ENCODE measurements around the gene ADAM22. TPM values are rescaled to one million over a fixed set of nuclear protein-coding genes. Genes with fewer than 3 reads are reported as not detected.

The ADAM22 gene
- total RNA-seq, 1 experiment from 2014 or later, result 14.0 TPM

GRCh38 chr7:88216276-88216675 lies 282.2 kb downstream of the ADAM22 start:
- Histone ChIP-seq H3K9me3 (ENCODE audit: insufficient read depth, low read depth) (no peaks in the 10 kb centered on the region), H4K20me1 (ENCODE audit: insufficient read depth) (peaks cover 35% of the 10 kb centered on the region), H3K4me1 (replicated peaks; ENCODE audit: insufficient read depth) (peaks cover 29% of the 10 kb centered on the region), H3K27me3 (ENCODE audit: insufficient read depth, low read depth) (no peaks in the 10 kb centered on the region), H3K27ac (no peak overlapping the region), H3K36me3 (ENCODE audit: low read depth) (peaks cover 66% of the 10 kb centered on the region), H2AFZ (no peak overlapping the region), H3K9me2 (ENCODE audit: insufficient read depth) (no peaks in the 10 kb centered on the region), H3K4me2 (no peak overlapping the region), H3K79me2 (ENCODE audit: low read depth) (peaks cover 69% of the 10 kb centered on the region), H3K4me3 (no peak overlapping the region), H3F3A (ENCODE audit: insufficient read depth, low read depth) (peaks cover 13% of the 10 kb centered on the region)
- no peak for DNase-seq
- POLR2A ChIA-PET (ENCODE audit: unreplicated experiment), result no interaction called here
- intact Hi-C loops (cut with micrococcal nuclease; ENCODE audit: unreplicated experiment), result loop anchor here (10.0 kb wide), 1 partner anchor 281 kb away; the partner anchor contains the start of gene ADAM22
- BruUV-seq (replicated peaks), result no TSS peak
- CTCF ChIA-PET, result no interaction called here
- TF ChIP-seq EZH2 (IDR thresholded peaks at IDR 0.05; ENCODE audit: low read depth) (no peak), CTCF (conservative IDR thresholded peaks at IDR 0.05) (no peak)

- intact Hi-C loops (cut with micrococcal nuclease; ENCODE audit: unreplicated experiment), result loop anchor here (2.0 to 10.0 kb wide), 2 partner anchors 77 to 283 kb away; partner anchors contain the start of gene ADAM22
- Histone ChIP-seq H3K9me3 (ENCODE audit: insufficient read depth, low read depth) (no peaks in the 10 kb centered on the region), H3K4me3 (peak overlapping the region; percentile 77), H3K36me3 (ENCODE audit: low read depth) (peaks cover 50% of the 10 kb centered on the region), H2AFZ (no peak overlapping the region), H3F3A (ENCODE audit: insufficient read depth, low read depth) (peaks cover 16% of the 10 kb centered on the region), H3K27ac (no peak overlapping the region), H3K27me3 (ENCODE audit: insufficient read depth, low read depth) (no peaks in the 10 kb centered on the region), H3K79me2 (ENCODE audit: low read depth) (peaks cover 64% of the 10 kb centered on the region), H3K4me1 (replicated peaks; ENCODE audit: insufficient read depth) (peaks cover 32% of the 10 kb centered on the region), H3K4me2 (peak overlapping the region; percentile 96), H4K20me1 (ENCODE audit: insufficient read depth) (peaks cover 23% of the 10 kb centered on the region), H3K9me2 (ENCODE audit: insufficient read depth) (no peaks in the 10 kb centered on the region)
- ChIA-PET CTCF (no interaction called here), POLR2A (ENCODE audit: unreplicated experiment) (interaction anchor here (0.6 to 0.7 kb wide), 3 partner anchors 26 to 1122 kb away, joined by 3 to 9 read pairs (median 5); no protein-coding TSS in a partner anchor)
- TF ChIP-seq EZH2 (IDR thresholded peaks at IDR 0.05; ENCODE audit: low read depth), result no peak
- TF ChIP-seq CTCF (conservative IDR thresholded peaks at IDR 0.05), result no peak
- DNase-seq, result peak in 1 of 2 experiments; percentile 19
- no TSS peak for BruUV-seq (replicated peaks)
These were observed 283.8 kb downstream of the ADAM22 start for GRCh38 chr7:88217675-88218428.

- Histone ChIP-seq H3K79me2 (ENCODE audit: low read depth) (peaks cover 61% of the 10 kb centered on the region), H3K27me3 (ENCODE audit: insufficient read depth, low read depth) (no peaks in the 10 kb centered on the region), H3K4me2 (peak overlapping the region; percentile 96), H2AFZ (no peak overlapping the region), H3K9me3 (ENCODE audit: insufficient read depth, low read depth) (no peaks in the 10 kb centered on the region), H3K4me1 (replicated peaks; ENCODE audit: insufficient read depth) (peaks cover 32% of the 10 kb centered on the region), H3F3A (ENCODE audit: insufficient read depth, low read depth) (peaks cover 16% of the 10 kb centered on the region), H3K9me2 (ENCODE audit: insufficient read depth) (no peaks in the 10 kb centered on the region), H3K36me3 (ENCODE audit: low read depth) (peaks cover 45% of the 10 kb centered on the region), H3K4me3 (peak overlapping the region; percentile 77), H4K20me1 (ENCODE audit: insufficient read depth) (peaks cover 23% of the 10 kb centered on the region), H3K27ac (peak overlapping the region; percentile 97)
- no TSS peak for BruUV-seq (replicated peaks)
- ChIA-PET CTCF (no interaction called here), POLR2A (ENCODE audit: unreplicated experiment) (interaction anchor here (0.6 to 0.7 kb wide), 3 partner anchors 25 to 1121 kb away, joined by 3 to 9 read pairs (median 5); no protein-coding TSS in a partner anchor)
- TF ChIP-seq CTCF (conservative IDR thresholded peaks at IDR 0.05) (no peak), EZH2 (IDR thresholded peaks at IDR 0.05; ENCODE audit: low read depth) (no peak)
- DNase-seq, result no peak
- intact Hi-C loops (cut with micrococcal nuclease; ENCODE audit: unreplicated experiment), result loop anchor here (2.0 to 10.0 kb wide), 2 partner anchors 78 to 284 kb away; partner anchors contain the start of gene ADAM22
These were observed 284.3 kb downstream of the ADAM22 start for GRCh38 chr7:88218429-88218745.
